Endothelial cell of umbilical vein (primary cell): Measurements from ENCODE around the gene NLE1. TPM values are rescaled to one million over a fixed set of nuclear protein-coding genes. Genes with fewer than 3 reads are reported as not detected.

ENCODE experiments used
- BruUV-seq: library from RNA; stranded (reverse); fragments of 400-500 nt; replicated peaks from 2 replicates; lab custom pipeline; 2021; lab: Mats Ljungman, UMichigan
- CTCF ChIA-PET: fragments of 300-600, 350-600 bp; sonication (Branson Sonifier 250); formaldehyde crosslinking; loops from one replicate; lab custom pipeline; 2021; ENCODE audit warnings: antibody characterized with exemption, inconsistent platforms; lab: Charles Lee
- POLR2A ChIA-PET: fragments of 300-600, 350-600 bp; sonication (Branson Sonifier 250); formaldehyde crosslinking; loops from one replicate; lab custom pipeline; 2021; ENCODE audit warnings: antibody characterized with exemption, inconsistent platforms; lab: Charles Lee
- DNase-seq: peaks from one replicate; pipeline ENCODE4 v3.0.0-alpha.2; 2011; ENCODE audit warnings: low read depth, low spot score
- FAIRE-seq: peaks from 2 replicates; lab custom pipeline; 2011; peaks lifted over from hg19 to GRCh38; lab: Jason Lieb, UNC
- H2AFZ ChIP-seq: 2 replicates; pipeline ENCODE4 v1.6.0; 2012; ENCODE audit warnings: low read depth, low read length, control low read depth, inconsistent platforms
- H3K27ac ChIP-seq: 2 replicates; pipeline ENCODE4 v1.5.1; 2011; ENCODE audit warnings: low read depth, mild to moderate bottlenecking, control low read depth, low read length, moderate library complexity; ENCODE audit not compliant: insufficient read depth
- H3K27me3 ChIP-seq, 2 experiments: 2 replicates each; pipeline versions ENCODE4 v1.6.0 to v1.6.1; 2011; ENCODE audit warnings: low read length in 2 of 2, mixed read lengths in 1 of 2; ENCODE audit not compliant: control insufficient read depth in 2 of 2, insufficient read depth in 2 of 2
- H3K36me3 ChIP-seq, 2 experiments: 2 replicates in 1 of 2; 3 replicates in 1 of 2; pipeline ENCODE4 v1.5.1; 2011; ENCODE audit warnings: low read length in 2 of 2, mild to moderate bottlenecking in 1 of 2, moderate library complexity in 1 of 2; ENCODE audit not compliant: control insufficient read depth in 2 of 2, insufficient read depth in 2 of 2; ENCODE audit errors: extremely low read depth in 1 of 2
- H3K4me1 ChIP-seq: 3 replicates; pipeline ENCODE4 v1.5.1; 2011; ENCODE audit warnings: mild to moderate bottlenecking, low read length; ENCODE audit not compliant: control insufficient read depth, insufficient read depth; ENCODE audit errors: extremely low read depth
- H3K4me2 ChIP-seq: 2 replicates; pipeline ENCODE4 v1.6.1; 2011; ENCODE audit warnings: low read length, control low read depth, mixed read lengths; ENCODE audit not compliant: insufficient read depth
- H3K4me3 ChIP-seq, 3 experiments: fragments of 200-600 bp in 1 of 3; sonication (generic), shearing (Covaris generic) in 1 of 3; replicated peaks in 1 of 3; 2 replicates each; pipeline ENCODE4 v1.5.1; 2011 to 2016; ENCODE audit warnings: control low read depth in 3 of 3, low read length in 3 of 3, mild to moderate bottlenecking in 2 of 3, inconsistent platforms in 1 of 3, low read depth in 1 of 3, moderate library complexity in 1 of 3; ENCODE audit not compliant: insufficient read depth in 1 of 3
- H3K79me2 ChIP-seq: 2 replicates; pipeline ENCODE4 v1.6.0; 2012; ENCODE audit warnings: low read length, inconsistent platforms; ENCODE audit not compliant: control insufficient read depth, insufficient read depth
- H3K9ac ChIP-seq: replicated peaks from 2 replicates; pipeline ENCODE3; 2011; ENCODE audit warnings: low read length, control low read depth; ENCODE audit not compliant: insufficient read depth; ENCODE audit errors: extremely low read depth
- H3K9me1 ChIP-seq: replicated peaks from 3 replicates; pipeline ENCODE4 v1.6.0; 2011; ENCODE audit warnings: mild to moderate bottlenecking, low read length; ENCODE audit not compliant: control insufficient read depth, insufficient read depth; ENCODE audit errors: extremely low read depth
- H3K9me3 ChIP-seq: replicated peaks from 2 replicates; pipeline ENCODE4 v1.5.1; 2012; ENCODE audit warnings: low read length, inconsistent platforms; ENCODE audit not compliant: control insufficient read depth, insufficient read depth
- H4K20me1 ChIP-seq: replicated peaks from 2 replicates; pipeline ENCODE3; 2011; ENCODE audit warnings: mild to moderate bottlenecking, low read length; ENCODE audit not compliant: control insufficient read depth, insufficient read depth; ENCODE audit errors: extremely low read depth
- CTCF ChIP-seq, 2 donors: IDR thresholded peaks; 1 replicate in 1 of 2; 2 replicates in 1 of 2; pipeline ENCODE4 v1.5.1; 2011; ENCODE audit warnings: low read length in 2 of 2, mild to moderate bottlenecking in 2 of 2, moderate library complexity in 2 of 2, control low read depth in 1 of 2, inconsistent platforms in 1 of 2, low read depth in 1 of 2; ENCODE audit not compliant: insufficient read depth in 1 of 2; ENCODE audit errors: extremely low read depth in 1 of 2
- EZH2 ChIP-seq: IDR thresholded peaks from 2 replicates; pipeline ENCODE4 v1.6.1; 2012; ENCODE audit warnings: borderline replicate concordance, low read depth, mild to moderate bottlenecking, moderate library complexity, low read length, inconsistent platforms; ENCODE audit not compliant: severe bottlenecking
- FOS ChIP-seq: IDR thresholded peaks from 2 replicates; pipeline ENCODE4 v1.6.1; 2011; ENCODE audit warnings: mild to moderate bottlenecking, low read length, moderate library complexity, borderline replicate concordance; ENCODE audit not compliant: insufficient read depth
- GATA2 ChIP-seq: IDR thresholded peaks from 2 replicates; pipeline ENCODE4 v1.7.0; 2011; ENCODE audit warnings: low read depth, mild to moderate bottlenecking, moderate library complexity, mixed read lengths, low read length; ENCODE audit not compliant: insufficient read length, insufficient read depth
- JUN ChIP-seq: IDR thresholded peaks from 2 replicates; pipeline ENCODE4 v1.6.1; 2011; ENCODE audit warnings: borderline replicate concordance, low read depth; ENCODE audit not compliant: insufficient read length, insufficient read depth
- MYC ChIP-seq: IDR thresholded peaks from one replicate; pipeline ENCODE4 v1.6.1; 2011; ENCODE audit warnings: mild to moderate bottlenecking, low read depth, low read length
- POLR2A ChIP-seq: IDR thresholded peaks from 2 replicates; pipeline ENCODE4 v1.6.1; 2012; ENCODE audit warnings: low read depth, mild to moderate bottlenecking, control low read depth, low read length
- POLR2AphosphoS5 ChIP-seq: IDR thresholded peaks from 2 replicates; pipeline ENCODE4 v1.6.1; 2012; ENCODE audit warnings: low read depth, mild to moderate bottlenecking, control low read depth, low read length, moderate library complexity; ENCODE audit not compliant: insufficient read depth
- dilution Hi-C: fragments of 300-500 bp; cut with MboI; formaldehyde crosslinking; loops from one replicate; pipeline ENCODE4 v1.15.0; 2019; ENCODE audit warnings: low sequenced_read_pairs; ENCODE audit not compliant: extremely low pct_ligation_motif_present
- intact Hi-C: fragments of 100-400 bp; cut with micrococcal nuclease; formaldehyde crosslinking; loops from one replicate; pipeline ENCODE4 v1.10.0; 2022
- polyA plus RNA-seq, 4 experiments: library from polyadenylated mRNA; depleted of rRNA in 3 of 4; stranded (reverse) in 3 of 4; unstranded in 1 of 4; fragments of >200 nt; gene quantifications; 2 replicates each; pipeline versions ENCODE4 v1.2.1 to v1.2.3, GENCODE V29; 2011 to 2012; ENCODE audit warnings: missing spikeins in 1 of 4
- total RNA-seq: library from RNA; stranded (reverse); gene quantifications from 2 replicates; pipeline ENCODE4 v1.2.3, GENCODE V29; 2021
- TF ChIP-seq, protein P1 (sequence below): IDR thresholded peaks from 2 replicates; pipeline ENCODE4 v1.6.1; 2011; ENCODE audit not compliant: insufficient read depth, insufficient read length

The NLE1 gene
- total and polyA plus RNA-seq, 2 donors (not counting 3 experiments of a cell fraction or from before 2014, with no cell fraction given): 19.1 to 22.8 TPM

DNA sequence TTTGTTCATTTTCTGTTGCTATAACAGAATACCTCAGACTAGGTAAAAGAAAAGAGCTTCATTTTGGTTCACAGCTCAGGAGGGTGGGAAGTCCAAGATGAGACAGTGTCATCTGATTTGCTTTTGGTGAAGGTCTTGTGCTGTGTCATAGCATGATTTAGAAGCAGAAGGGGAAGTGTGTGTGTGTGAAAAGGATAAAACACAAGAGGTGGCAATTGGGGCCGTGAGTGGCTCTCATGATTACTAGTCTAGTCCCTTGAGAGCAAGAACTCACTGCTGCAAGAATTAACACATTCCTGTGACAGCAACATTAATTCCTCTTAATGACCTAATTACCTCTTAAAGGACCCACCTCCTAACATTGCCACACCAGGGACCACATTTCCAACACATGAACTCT is 43.7 kb upstream of the NLE1 start:
- FAIRE-seq: no peak
- CTCF ChIA-PET: no interaction called here
- intact Hi-C loops: no loop called here

More for the DNA sequence above, 43.7 kb upstream of the NLE1 start:
- Histone ChIP-seq H4K20me1 (no peaks in the 10 kb centered on the region), H3K4me2 (no peak overlapping the region), H3K4me3 (no peak overlapping the region), H3K36me3 (no peaks in the 10 kb centered on the region), H3K27me3 (no peaks in the 10 kb centered on the region), H3K9me3 (no peaks in the 10 kb centered on the region), H2AFZ (no peak overlapping the region), H3K4me1 (no peaks in the 10 kb centered on the region), H3K9ac (no peak overlapping the region), H3K9me1 (no peaks in the 10 kb centered on the region), H3K27ac (no peak overlapping the region), H3K79me2 (no peaks in the 10 kb centered on the region)
- no peak for DNase-seq
- dilution Hi-C loops: no loop called here
- POLR2A ChIA-PET: no interaction called here
- no TSS peak for BruUV-seq
- TF ChIP-seq MYC (no peak), CTCF (IDR thresholded peaks at IDR 0.05; ENCODE audit: extremely low read depth in 1 of 2, insufficient read depth in 1 of 2, low read depth in 1 of 2, low read length in 2 of 2) (no peak), EZH2 (no peak), FOS (no peak), POLR2A (no peak), JUN (no peak), GATA2 (no peak), POLR2AphosphoS5 (no peak)
- TF ChIP-seq, protein P1, sequence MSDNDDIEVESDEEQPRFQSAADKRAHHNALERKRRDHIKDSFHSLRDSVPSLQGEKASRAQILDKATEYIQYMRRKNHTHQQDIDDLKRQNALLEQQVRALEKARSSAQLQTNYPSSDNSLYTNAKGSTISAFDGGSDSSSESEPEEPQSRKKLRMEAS: no peak
